GM19468 (cell line): ENCODE measurements around the gene DMKN.

Experiments used
- ATAC-seq: cut with Tn5 transposase; IDR thresholded peaks from one replicate; pipeline ENCODE4 v1.9.1; 2021; ENCODE audit warnings: mild to moderate bottlenecking, moderate library complexity, moderate number of reproducible peaks; ENCODE audit not compliant: unreplicated experiment; ENCODE audit errors: extremely low read depth

DMKN gene

GRCh38 chr19:35513628-35514281 lies at the start of gene DMKN:
Gene DMKN, minus strand, starts transcription at chr19:35513649. Its CDS starts 174 bp downstream, at chr19:35513475.
- ATAC-seq: no peak

- no peak for ATAC-seq
Measured at GRCh38 chr19:35562776-35563175, 49.3 kb upstream of the DMKN start.

GRCh38 chr19:35562336-35562735 lies 48.9 kb upstream of the DMKN start:
- ATAC-seq: no peak

GRCh38 chr19:35561436-35561835 lies 48.0 kb upstream of the DMKN start:
- ATAC-seq: no peak

- no peak for ATAC-seq
Measured at GRCh38 chr19:35560677-35561076, 47.2 kb upstream of the DMKN start.

- no peak for ATAC-seq
Measured at GRCh38 chr19:35560271-35560670, 46.8 kb upstream of the DMKN start.

- no peak for ATAC-seq
Measured at GRCh38 chr19:35559781-35560180, 46.3 kb upstream of the DMKN start.

- ATAC-seq: no peak
Measured at GRCh38 chr19:35559281-35559659, 45.8 kb upstream of the DMKN start.

- ATAC-seq: no peak
Measured at GRCh38 chr19:35558400-35559280, 45.2 kb upstream of the DMKN start.

GRCh38 chr19:35557539-35558399 lies 44.3 kb upstream of the DMKN start:
- ATAC-seq: no peak

- ATAC-seq: no peak
Measured at GRCh38 chr19:35556846-35557538, 43.5 kb upstream of the DMKN start.

GRCh38 chr19:35556025-35556590 lies 42.7 kb upstream of the DMKN start:
- ATAC-seq: no peak

- no peak for ATAC-seq
Measured at GRCh38 chr19:35555301-35556005, 42.0 kb upstream of the DMKN start.

- no peak for ATAC-seq
Measured at GRCh38 chr19:35554076-35554475, 40.6 kb upstream of the DMKN start.

- ATAC-seq: no peak
Measured at GRCh38 chr19:35553385-35554000, 40.0 kb upstream of the DMKN start.

- no peak for ATAC-seq
Measured at GRCh38 chr19:35552534-35553384, 39.3 kb upstream of the DMKN start.

GRCh38 chr19:35551091-35551810 lies 37.8 kb upstream of the DMKN start:
- no peak for ATAC-seq
